ENCODE data around the gene BPIFB2. TPM values are rescaled to one million over a fixed set of nuclear protein-coding genes. Genes with fewer than 3 reads are reported as not detected.

BPIFB2 gene
- polyA plus RNA-seq, 1 donor (not counting 4 experiments of a cell fraction or from before 2014, with no cell fraction given) = not detected

DNA sequence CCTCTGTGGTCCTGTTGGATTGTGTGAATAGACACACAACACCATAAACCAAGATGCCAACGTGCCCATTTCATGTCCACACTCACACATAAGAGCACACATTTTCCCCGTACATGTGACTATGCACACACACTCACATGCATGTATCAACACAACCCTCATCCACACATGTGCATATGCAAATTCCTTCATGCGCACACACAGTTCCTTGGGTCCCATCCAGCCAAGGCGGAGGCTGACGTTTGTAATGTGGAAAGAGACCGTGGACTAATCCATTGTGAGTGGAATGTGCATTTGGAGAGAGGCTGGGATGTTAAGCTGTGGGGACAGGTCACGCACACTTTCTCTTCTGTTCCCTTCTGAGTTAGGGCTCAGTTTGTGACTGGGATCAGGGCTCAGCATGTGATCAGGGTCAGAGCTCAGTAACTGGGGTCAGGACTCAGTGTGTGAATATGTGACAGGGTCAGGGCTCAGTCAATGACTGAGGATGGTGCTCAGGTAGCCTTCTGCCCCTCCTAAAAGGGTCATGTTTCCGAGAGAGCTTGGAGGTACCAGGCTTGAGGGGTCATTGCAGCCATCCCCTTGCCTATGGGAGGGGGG is 628 bp upstream of the BPIFB2 start:
- no peaks in the 10 kb centered on the region for H3K9me3 ChIP-seq (ENCODE audit: control insufficient read depth, low read depth, low read length)
- no peaks in the 10 kb centered on the region for H3K9me1 ChIP-seq (ENCODE audit: control insufficient read depth, extremely low read depth, insufficient read depth, low read length)
- no peaks in the 10 kb centered on the region for H3K79me2 ChIP-seq (ENCODE audit: control insufficient read depth, insufficient read depth, low read length)
- H3K4me2 ChIP-seq (ENCODE audit: control insufficient read depth, extremely low read depth, insufficient read depth, low read depth, low read length) = no peak overlapping the region
- peaks cover 3% of the 10 kb centered on the region for H3K27me3 ChIP-seq (ENCODE audit: control insufficient read depth, extremely low read depth, insufficient read depth, low read length)
- no peaks in the 10 kb centered on the region for H4K20me1 ChIP-seq (ENCODE audit: control insufficient read depth, extremely low read depth, insufficient read depth, low read length)
- no peaks in the 10 kb centered on the region for H3K36me3 ChIP-seq (ENCODE audit: control insufficient read depth in 2 of 2, extremely low read depth in 1 of 2, insufficient read depth in 2 of 2, low read length in 2 of 2)
- no peak overlapping the region for H3K9ac ChIP-seq (ENCODE audit: control insufficient read depth, extremely low read depth, insufficient read depth, low read length)
- H2AFZ ChIP-seq (ENCODE audit: control insufficient read depth, low read length) = no peak overlapping the region
- no peaks in the 10 kb centered on the region for H3K4me1 ChIP-seq (ENCODE audit: control insufficient read depth, extremely low read depth, insufficient read depth, low read length)
- FAIRE-seq (no peak), DNase-seq (ENCODE audit: low read depth, low spot score) (no peak)
- no peak overlapping the region for H3K4me3 ChIP-seq (ENCODE audit: control insufficient read depth in 2 of 3, extremely low read depth in 1 of 3, insufficient read depth in 2 of 3, low read depth in 1 of 3, low read length in 3 of 3)
- TF ChIP-seq, protein P1, sequence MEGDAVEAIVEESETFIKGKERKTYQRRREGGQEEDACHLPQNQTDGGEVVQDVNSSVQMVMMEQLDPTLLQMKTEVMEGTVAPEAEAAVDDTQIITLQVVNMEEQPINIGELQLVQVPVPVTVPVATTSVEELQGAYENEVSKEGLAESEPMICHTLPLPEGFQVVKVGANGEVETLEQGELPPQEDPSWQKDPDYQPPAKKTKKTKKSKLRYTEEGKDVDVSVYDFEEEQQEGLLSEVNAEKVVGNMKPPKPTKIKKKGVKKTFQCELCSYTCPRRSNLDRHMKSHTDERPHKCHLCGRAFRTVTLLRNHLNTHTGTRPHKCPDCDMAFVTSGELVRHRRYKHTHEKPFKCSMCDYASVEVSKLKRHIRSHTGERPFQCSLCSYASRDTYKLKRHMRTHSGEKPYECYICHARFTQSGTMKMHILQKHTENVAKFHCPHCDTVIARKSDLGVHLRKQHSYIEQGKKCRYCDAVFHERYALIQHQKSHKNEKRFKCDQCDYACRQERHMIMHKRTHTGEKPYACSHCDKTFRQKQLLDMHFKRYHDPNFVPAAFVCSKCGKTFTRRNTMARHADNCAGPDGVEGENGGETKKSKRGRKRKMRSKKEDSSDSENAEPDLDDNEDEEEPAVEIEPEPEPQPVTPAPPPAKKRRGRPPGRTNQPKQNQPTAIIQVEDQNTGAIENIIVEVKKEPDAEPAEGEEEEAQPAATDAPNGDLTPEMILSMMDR (optimal IDR thresholded peaks at IDR 0.05 in 1 of 3, IDR thresholded peaks at IDR 0.05 in 1 of 3, conservative IDR thresholded peaks at IDR 0.05 in 1 of 3; ENCODE audit: extremely low read depth in 1 of 3, insufficient read depth in 2 of 3, low read length in 3 of 3) = no peak
- no peak for TF ChIP-seq EZH2 (IDR thresholded peaks at IDR 0.05; ENCODE audit: low read length)
- dilution Hi-C loops (cut with MboI; ENCODE audit: extremely low pct_ligation_motif_present, low sequenced_read_pairs) = no loop called here
- no peak overlapping the region for H3K27ac ChIP-seq (ENCODE audit: control insufficient read depth, insufficient read depth, low read length)

DNA sequence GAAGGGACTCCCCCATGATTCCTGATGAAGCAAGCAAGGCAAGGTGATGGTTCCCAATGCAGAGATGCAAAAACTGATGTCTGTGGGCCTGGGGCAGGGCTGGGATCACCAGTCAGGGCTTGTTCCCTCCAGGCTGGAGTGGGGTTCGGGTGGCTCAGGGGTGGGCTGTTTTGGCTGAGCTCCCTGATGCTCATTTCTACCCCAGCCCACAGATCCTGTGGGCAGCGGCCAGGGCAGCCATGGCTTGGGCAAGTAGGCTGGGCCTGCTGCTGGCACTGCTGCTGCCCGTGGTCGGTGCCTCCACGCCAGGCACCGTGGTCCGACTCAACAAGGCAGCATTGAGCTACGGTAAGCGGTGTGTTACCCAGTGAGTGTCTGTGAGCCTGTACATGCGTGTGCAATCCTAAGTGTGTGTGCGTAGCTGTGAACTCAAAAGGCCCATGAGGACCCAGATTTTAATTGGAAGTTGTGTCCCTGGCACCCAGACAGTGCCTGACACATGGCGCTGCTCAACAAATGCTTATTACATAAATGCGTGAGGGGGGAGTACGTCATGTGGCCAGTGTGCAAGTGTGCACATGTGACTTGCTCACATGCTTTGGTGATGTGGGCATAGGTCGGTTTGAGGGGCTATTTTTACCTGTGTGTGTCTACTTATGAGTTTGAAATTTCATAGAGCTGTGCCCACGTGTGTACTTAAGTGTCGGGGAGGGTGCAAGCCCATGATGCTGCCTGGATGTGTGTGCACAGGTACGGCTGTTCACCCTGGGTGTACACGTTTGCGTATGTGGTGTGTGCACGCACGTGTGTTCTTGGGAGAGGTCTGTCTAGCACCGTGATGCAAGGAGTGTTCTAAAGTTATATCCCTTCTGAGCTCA is 1.1 kb downstream of the BPIFB2 start:
- Histone ChIP-seq H4K20me1 (ENCODE audit: control insufficient read depth, extremely low read depth, insufficient read depth, low read length) (no peaks in the 10 kb centered on the region), H3K4me1 (ENCODE audit: control insufficient read depth, extremely low read depth, insufficient read depth, low read length) (no peaks in the 10 kb centered on the region), H3K79me2 (ENCODE audit: control insufficient read depth, insufficient read depth, low read length) (no peaks in the 10 kb centered on the region), H3K4me2 (ENCODE audit: control insufficient read depth, extremely low read depth, insufficient read depth, low read depth, low read length) (no peak overlapping the region), H3K27me3 (ENCODE audit: control insufficient read depth, extremely low read depth, insufficient read depth, low read length) (peaks cover 3% of the 10 kb centered on the region), H3K27ac (ENCODE audit: control insufficient read depth, insufficient read depth, low read length) (no peak overlapping the region), H3K36me3 (ENCODE audit: control insufficient read depth in 2 of 2, extremely low read depth in 1 of 2, insufficient read depth in 2 of 2, low read length in 2 of 2) (no peaks in the 10 kb centered on the region), H3K9ac (ENCODE audit: control insufficient read depth, extremely low read depth, insufficient read depth, low read length) (no peak overlapping the region), H3K9me1 (ENCODE audit: control insufficient read depth, extremely low read depth, insufficient read depth, low read length) (no peaks in the 10 kb centered on the region), H3K9me3 (ENCODE audit: control insufficient read depth, low read depth, low read length) (no peaks in the 10 kb centered on the region), H2AFZ (ENCODE audit: control insufficient read depth, low read length) (no peak overlapping the region), H3K4me3 (ENCODE audit: control insufficient read depth in 2 of 3, extremely low read depth in 1 of 3, insufficient read depth in 2 of 3, low read depth in 1 of 3, low read length in 3 of 3) (no peak overlapping the region)
- dilution Hi-C loops (cut with MboI; ENCODE audit: extremely low pct_ligation_motif_present, low sequenced_read_pairs) = no loop called here
- FAIRE-seq (no peak), DNase-seq (ENCODE audit: low read depth, low spot score) (no peak)
- TF ChIP-seq EZH2 (IDR thresholded peaks at IDR 0.05; ENCODE audit: low read length) = no peak
- TF ChIP-seq, protein P1 (optimal IDR thresholded peaks at IDR 0.05 in 1 of 3, IDR thresholded peaks at IDR 0.05 in 1 of 3, conservative IDR thresholded peaks at IDR 0.05 in 1 of 3; ENCODE audit: extremely low read depth in 1 of 3, insufficient read depth in 2 of 3, low read length in 3 of 3) = no peak

All from keratinocyte (primary cell).